ENCODE data around the gene EMC8.

Gene EMC8

GRCh38 chr16:85774811-85775210 is 24.5 kb downstream of the EMC8 start:
- Histone ChIP-seq H3K27me3 (ENCODE audit: low read depth, low read length) (no peaks in the 10 kb centered on the region), H3K79me2 (ENCODE audit: low read length) (no peaks in the 10 kb centered on the region), H3K4me1 (ENCODE audit: low read length) (no peaks in the 10 kb centered on the region), H2AFZ (ENCODE audit: low read depth, low read length) (no peak overlapping the region), H3K9me3 (ENCODE audit: insufficient read depth, low read length) (no peaks in the 10 kb centered on the region), H3K27ac (ENCODE audit: low read length) (no peak overlapping the region), H4K20me1 (ENCODE audit: insufficient read depth, low read length) (no peaks in the 10 kb centered on the region), H3K4me3 (ENCODE audit: low read length) (no peak overlapping the region), H3K4me2 (ENCODE audit: low read length) (no peak overlapping the region), H3K36me3 (replicated peaks; ENCODE audit: low read depth, low read length) (peaks cover 28% of the 10 kb centered on the region), H3K9ac (ENCODE audit: low read length) (no peak overlapping the region)
- TF ChIP-seq CTCF (IDR thresholded peaks at IDR 0.05; ENCODE audit: low read depth, low read length) (no peak), EZH2phosphoT487 (IDR thresholded peaks at IDR 0.05; ENCODE audit: low read depth) (no peak)

DNA sequence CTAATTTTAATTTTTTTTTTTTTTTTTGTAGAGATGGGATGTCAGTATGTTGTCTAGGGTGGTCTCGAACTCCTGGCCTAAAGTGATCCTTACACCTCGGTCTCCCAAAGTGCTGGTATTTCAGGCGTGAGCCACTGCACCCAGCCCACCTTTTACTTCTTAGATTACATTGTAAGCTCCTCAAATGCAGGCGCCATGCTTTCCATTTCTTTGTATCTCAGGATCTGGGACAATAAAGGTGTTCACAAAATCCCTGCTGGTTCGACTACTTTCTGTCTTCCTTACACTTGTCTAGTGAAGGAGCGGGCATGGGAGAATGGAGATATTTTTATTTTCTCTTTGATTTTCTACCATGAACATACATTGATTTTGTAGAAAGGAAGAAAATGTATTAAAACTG is 25.2 kb downstream of the EMC8 start:
- Histone ChIP-seq H3K4me2 (ENCODE audit: low read length) (no peak overlapping the region), H4K20me1 (ENCODE audit: insufficient read depth, low read length) (no peaks in the 10 kb centered on the region)
- no peak for TF ChIP-seq EZH2phosphoT487 (IDR thresholded peaks at IDR 0.05; ENCODE audit: low read depth)
- TF ChIP-seq CTCF (IDR thresholded peaks at IDR 0.05; ENCODE audit: low read depth, low read length), result no peak

GRCh38 chr16:85773044-85773443 is 26.3 kb downstream of the EMC8 start:
- no peak overlapping the region for H3K4me2 ChIP-seq (ENCODE audit: low read length)
- H3K9me3 ChIP-seq (ENCODE audit: insufficient read depth, low read length), result no peaks in the 10 kb centered on the region
- TF ChIP-seq CTCF (IDR thresholded peaks at IDR 0.05; ENCODE audit: low read depth, low read length) (no peak), EZH2phosphoT487 (IDR thresholded peaks at IDR 0.05; ENCODE audit: low read depth) (no peak)
- H2AFZ ChIP-seq (ENCODE audit: low read depth, low read length), result no peak overlapping the region
- H3K4me1 ChIP-seq (ENCODE audit: low read length), result no peaks in the 10 kb centered on the region
- no peaks in the 10 kb centered on the region for H3K79me2 ChIP-seq (ENCODE audit: low read length)
- no peaks in the 10 kb centered on the region for H4K20me1 ChIP-seq (ENCODE audit: insufficient read depth, low read length)
- H3K27me3 ChIP-seq (ENCODE audit: low read depth, low read length), result no peaks in the 10 kb centered on the region
- no peak overlapping the region for H3K27ac ChIP-seq (ENCODE audit: low read length)
- H3K9ac ChIP-seq (ENCODE audit: low read length), result no peak overlapping the region
- H3K4me3 ChIP-seq (ENCODE audit: low read length), result no peak overlapping the region
- H3K36me3 ChIP-seq (replicated peaks; ENCODE audit: low read depth, low read length), result peaks cover 13% of the 10 kb centered on the region

More for the DNA sequence above, 25.2 kb downstream of the EMC8 start:
- no peak overlapping the region for H2AFZ ChIP-seq (ENCODE audit: low read depth, low read length)
- H3K27me3 ChIP-seq (ENCODE audit: low read depth, low read length), result no peaks in the 10 kb centered on the region
- no peaks in the 10 kb centered on the region for H3K9me3 ChIP-seq (ENCODE audit: insufficient read depth, low read length)
- H3K9ac ChIP-seq (ENCODE audit: low read length), result no peak overlapping the region
- H3K79me2 ChIP-seq (ENCODE audit: low read length), result no peaks in the 10 kb centered on the region
- H3K36me3 ChIP-seq (replicated peaks; ENCODE audit: low read depth, low read length), result peaks cover 23% of the 10 kb centered on the region
- no peaks in the 10 kb centered on the region for H3K4me1 ChIP-seq (ENCODE audit: low read length)
- no peak overlapping the region for H3K27ac ChIP-seq (ENCODE audit: low read length)
- H3K4me3 ChIP-seq (ENCODE audit: low read length), result no peak overlapping the region

DNA sequence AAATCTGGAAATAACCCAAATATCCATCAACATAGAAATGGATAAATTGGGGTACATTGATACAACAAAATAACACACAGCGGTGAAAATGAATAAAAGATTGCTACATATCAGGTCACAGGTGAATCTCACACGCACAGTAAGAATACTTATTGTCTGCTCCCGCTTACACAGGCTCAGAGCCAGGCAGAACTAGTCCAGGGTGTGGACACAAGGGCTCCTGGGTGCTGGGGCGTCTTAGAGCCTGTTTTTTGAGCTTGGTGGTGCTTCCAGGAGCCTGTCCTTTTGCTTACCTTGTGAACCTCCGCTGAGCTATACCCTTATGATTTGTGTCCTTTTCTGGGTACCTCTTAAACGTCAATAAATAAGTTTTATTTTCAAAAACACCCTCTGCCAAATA is 28.6 kb downstream of the EMC8 start:
- Histone ChIP-seq H4K20me1 (ENCODE audit: insufficient read depth, low read length) (no peaks in the 10 kb centered on the region), H3K27ac (ENCODE audit: low read length) (no peak overlapping the region), H3K9ac (ENCODE audit: low read length) (no peak overlapping the region), H3K4me2 (ENCODE audit: low read length) (no peak overlapping the region), H3K27me3 (ENCODE audit: low read depth, low read length) (no peaks in the 10 kb centered on the region), H3K4me1 (ENCODE audit: low read length) (no peaks in the 10 kb centered on the region), H3K79me2 (ENCODE audit: low read length) (no peaks in the 10 kb centered on the region), H3K4me3 (ENCODE audit: low read length) (no peak overlapping the region), H2AFZ (ENCODE audit: low read depth, low read length) (no peak overlapping the region), H3K9me3 (ENCODE audit: insufficient read depth, low read length) (no peaks in the 10 kb centered on the region), H3K36me3 (replicated peaks; ENCODE audit: low read depth, low read length) (no peaks in the 10 kb centered on the region)
- TF ChIP-seq CTCF (IDR thresholded peaks at IDR 0.05; ENCODE audit: low read depth, low read length), result no peak
- no peak for TF ChIP-seq EZH2phosphoT487 (IDR thresholded peaks at IDR 0.05; ENCODE audit: low read depth)

Data from OCI-LY3 (cell line).